Hair follicular keratinocyte (primary cell): Measurements from ENCODE around the gene RACK1. TPM values are rescaled to one million over a fixed set of nuclear protein-coding genes. Genes with fewer than 3 reads are reported as not detected.

Experiments used
- total RNA-seq: library from RNA; depleted of rRNA; stranded (reverse); fragments of >200 nt; gene quantifications from 2 replicates; pipeline ENCODE4 v1.2.3, GENCODE V29; 2015

RACK1 gene
- 2,722 and 3,590 TPM in 2 replicates for total RNA-seq

DNA sequence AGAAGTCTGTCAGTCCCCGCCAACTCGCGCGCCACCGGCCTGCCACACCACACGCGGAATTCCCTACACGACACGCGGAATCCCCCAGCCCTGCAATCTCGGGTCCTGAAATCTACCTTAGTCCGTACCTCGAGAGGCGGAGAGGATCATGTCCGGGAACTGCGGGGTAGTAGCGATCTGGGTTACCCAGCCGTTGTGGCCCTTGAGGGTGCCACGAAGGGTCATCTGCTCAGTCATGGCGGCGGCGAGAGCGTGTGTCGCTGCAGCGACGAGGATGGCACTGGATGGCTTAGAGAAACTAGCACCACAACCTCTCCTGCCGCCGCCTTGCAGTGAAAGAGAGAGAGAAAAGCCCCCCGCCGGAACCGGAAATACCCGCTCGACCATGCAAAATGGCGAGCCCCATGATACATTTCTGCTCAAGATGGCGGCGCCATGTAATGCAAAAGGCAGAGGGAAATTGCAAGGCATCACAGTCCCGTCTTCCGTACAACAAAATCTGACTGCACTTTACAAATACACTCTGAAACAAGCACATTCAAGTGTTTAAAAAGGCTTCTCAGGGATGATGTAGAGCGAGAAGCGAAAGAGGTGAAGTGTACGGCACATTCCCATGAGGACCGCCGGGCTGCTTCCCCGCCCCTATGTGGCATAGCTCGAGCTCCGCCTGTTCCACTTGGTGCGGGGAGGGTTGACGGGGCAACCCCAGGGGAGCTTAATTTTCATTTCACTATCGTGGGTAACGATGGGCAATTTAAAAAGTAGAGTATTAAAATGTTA lies at the start of gene RACK1:
Gene RACK1, minus strand, starts transcription at position 343 of the 780 bp plus-strand sequence. Its CDS starts 106 bp downstream, at position 237.

DNA sequence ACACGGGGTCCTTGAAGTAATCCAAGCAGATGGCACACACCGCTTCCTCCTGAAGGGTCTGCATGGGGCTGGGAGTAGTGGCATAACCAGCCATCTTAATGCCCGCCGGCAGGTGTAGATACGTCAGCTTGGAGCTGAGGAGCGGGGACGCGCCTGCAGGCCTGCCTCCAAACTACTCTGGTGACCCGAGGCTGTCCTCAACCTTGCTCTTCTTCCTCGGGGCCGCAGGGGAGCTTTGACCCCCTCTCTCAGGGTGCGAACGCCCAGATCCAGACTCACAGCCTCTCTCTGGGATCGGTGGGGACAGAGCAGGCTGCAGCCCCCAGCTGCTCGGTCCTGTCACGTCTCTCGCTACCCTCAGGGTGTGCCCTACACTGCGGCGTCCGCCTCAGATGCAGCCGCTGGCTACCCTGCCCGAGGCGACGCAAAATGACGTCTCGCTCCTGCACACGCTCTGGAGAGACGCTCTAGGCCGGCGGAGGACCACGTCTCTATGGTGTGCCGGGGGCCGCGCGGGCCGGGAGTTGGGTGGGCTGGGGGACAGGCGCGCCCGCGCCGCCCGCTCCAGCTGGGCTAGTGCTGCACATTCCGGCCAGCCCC lies 17.1 kb upstream of the RACK1 start, which contains the start of gene TRIM52:
Gene TRIM52, minus strand, starts transcription at position 424 of the 600 bp plus-strand sequence. Its CDS starts 330 bp downstream, at position 94.

DNA sequence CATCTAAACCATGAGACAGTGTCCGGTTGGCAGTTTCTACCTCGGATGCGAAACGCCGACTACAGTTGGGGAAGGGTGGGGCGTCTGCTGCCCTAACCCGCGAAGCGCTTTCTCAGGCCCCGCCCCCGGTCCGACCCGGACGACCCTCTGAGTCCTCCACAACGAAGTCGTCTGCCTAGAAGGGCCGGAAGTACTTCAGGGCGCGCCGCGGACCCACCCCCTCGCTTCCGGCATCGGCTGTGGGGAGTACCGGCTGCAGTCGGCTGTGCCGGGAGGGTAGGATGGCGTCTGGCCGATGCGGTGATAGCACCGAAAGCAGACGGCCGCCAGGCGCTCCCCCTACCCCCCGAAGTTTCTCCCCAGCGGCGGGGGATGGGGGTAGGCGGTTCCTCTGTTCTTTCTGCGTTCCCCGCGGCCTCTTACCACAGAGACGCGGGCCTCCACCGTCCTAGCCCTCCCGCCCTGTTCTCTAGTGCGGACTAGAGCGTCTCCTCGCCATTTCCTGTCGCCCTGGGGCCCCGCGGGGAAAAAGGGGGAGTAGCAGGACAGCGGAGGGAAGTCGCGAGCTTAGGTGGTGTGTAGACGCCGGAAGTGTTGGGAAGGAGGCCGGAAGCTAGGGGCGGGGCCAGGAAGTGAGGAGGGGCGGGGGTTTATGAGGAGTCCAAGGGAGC lies 20.5 kb downstream of the RACK1 start, which contains the start of gene TRIM41:
Gene TRIM41, plus strand, starts transcription at position 224 of the 671 bp plus-strand sequence. CDS start 719 bp downstream, outside the sequence.

GRCh38 chr5:181204826-181205760 lies 38.6 kb downstream of the RACK1 start, which contains the start of gene TRIM7:
TSS of gene TRIM7 (minus strand) at chr5:181205196. CDS start at chr5:181205110, 86 bp downstream.

Other genes starting within 250 kb of the RACK1 start
- gene BTNL9, start 203.6 kb downstream of the RACK1 start, total RNA-seq, result not detected in 2 replicates
- gene OR2V1, start 112.7 kb downstream of the RACK1 start, total RNA-seq, result not detected in 2 replicates
- gene OR2V2, start 96.3 kb downstream of the RACK1 start, total RNA-seq, result not detected in 2 replicates
- gene TRIM7, start 38.7 kb downstream of the RACK1 start, total RNA-seq, result 56.8 and 64.7 TPM in 2 replicates
- 14.0 and 14.2 TPM in 2 replicates for gene TRIM41, start 20.6 kb downstream of the RACK1 start, total RNA-seq
- gene TRIM52, start 17.2 kb upstream of the RACK1 start, total RNA-seq, result 1.0 and 2.3 TPM in 2 replicates
- gene OR4F3, start 123.4 kb upstream of the RACK1 start, total RNA-seq, result not detected in 2 replicates